Limb (tissue), 2 donors: Measurements from ENCODE around the gene SETD1B.
A peak's percentile ranks its signal among the peaks of the same experiment; 100 is the strongest.

ENCODE experiments used
- DNase-seq, 2 donors: peaks; one replicate each; pipeline ENCODE4 v3.0.0-alpha.2; 2016; ENCODE audit errors: extremely low spot score in 2 of 2

SETD1B gene

DNA sequence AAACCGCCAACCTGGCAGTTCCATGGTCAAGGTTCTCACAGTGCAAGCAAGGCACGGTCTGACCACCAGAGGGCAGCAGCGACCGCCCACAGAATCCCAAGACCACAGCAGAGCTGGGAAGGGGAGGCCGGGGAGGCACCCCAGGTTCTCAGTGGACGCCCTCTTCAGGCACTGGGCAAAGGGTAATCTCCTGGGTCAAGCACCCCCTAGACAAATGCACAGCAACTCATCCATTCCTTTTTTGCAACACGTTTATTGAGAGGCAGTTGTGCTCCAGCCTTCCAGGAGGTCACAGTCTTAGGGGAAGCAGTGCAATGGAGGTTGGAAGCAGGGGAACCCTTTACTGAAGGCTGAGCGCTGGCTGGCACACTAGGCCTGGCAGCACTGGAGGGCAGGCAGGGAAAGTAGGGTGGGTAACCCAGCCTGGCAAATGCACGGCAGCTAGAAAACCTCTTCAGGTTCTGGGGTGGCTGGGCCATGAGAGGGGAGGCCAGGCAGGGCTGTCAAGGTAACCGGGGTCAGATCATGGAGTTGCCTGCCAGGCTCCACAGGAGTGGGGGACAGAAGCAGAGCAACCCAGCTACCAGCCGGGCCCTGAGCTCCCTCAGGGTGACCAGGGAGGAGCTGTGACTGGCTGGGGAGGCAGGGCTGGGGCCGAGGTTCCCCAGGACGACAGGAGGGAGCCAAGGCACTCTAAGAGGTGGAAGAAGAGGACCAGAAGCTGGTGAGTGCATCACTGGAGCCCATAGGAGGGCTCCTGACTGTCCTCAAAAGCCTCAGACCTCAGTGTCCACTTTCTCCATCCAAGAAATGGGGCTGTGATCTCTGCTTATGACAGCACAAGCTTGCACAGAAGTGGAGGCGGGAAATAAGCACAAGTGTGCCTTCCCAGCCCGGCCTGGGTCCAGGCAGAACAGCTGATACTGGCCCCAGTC, 8.5 kb upstream of the SETD1B start:
- peak; percentile 65 to 94 for DNase-seq

DNA sequence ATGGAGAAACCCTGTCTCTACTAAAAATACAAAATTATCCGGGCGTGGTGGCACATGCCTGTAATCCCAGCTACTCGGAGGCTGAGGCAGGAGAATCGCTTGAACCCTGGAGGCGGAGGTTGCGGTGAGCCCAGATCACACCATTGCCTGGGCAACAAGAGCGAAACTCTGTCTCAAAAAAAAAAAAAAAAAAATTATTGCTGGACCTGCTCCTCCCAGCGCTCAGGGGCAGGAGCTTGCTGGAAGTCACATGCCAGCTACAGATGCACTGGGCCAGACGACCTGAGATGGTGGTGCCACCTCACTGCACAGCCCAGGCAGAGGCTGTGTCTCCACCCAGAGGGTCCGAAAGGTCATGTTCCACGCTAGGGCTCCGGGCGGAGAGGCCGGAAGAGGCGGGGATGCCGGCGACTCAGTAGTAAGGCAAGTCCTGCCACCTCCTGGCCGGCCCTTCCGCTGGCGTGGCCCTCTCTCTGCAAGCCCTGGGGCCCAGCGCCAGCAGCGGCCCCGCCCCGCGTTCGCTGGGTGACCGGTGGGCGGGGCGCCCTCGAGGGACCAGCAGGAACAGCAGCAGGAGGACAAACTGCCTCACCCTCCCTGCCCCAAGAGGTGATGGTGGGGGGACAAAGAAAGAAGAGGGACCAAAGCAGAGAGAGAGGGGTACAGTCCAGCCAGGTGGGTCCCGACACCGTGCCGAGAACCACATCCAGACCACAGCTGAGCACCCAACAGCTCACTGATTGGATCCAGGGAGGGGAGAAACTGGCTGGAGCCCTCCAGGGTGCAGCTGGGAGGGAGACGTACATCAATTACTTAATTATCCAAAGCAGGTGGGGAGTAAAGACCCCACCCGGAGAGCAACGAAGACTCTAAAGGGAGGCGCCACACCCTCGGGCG, 6.7 kb upstream of the SETD1B start:
- peak in 1 of 2 donors; percentile 75 for DNase-seq

DNA sequence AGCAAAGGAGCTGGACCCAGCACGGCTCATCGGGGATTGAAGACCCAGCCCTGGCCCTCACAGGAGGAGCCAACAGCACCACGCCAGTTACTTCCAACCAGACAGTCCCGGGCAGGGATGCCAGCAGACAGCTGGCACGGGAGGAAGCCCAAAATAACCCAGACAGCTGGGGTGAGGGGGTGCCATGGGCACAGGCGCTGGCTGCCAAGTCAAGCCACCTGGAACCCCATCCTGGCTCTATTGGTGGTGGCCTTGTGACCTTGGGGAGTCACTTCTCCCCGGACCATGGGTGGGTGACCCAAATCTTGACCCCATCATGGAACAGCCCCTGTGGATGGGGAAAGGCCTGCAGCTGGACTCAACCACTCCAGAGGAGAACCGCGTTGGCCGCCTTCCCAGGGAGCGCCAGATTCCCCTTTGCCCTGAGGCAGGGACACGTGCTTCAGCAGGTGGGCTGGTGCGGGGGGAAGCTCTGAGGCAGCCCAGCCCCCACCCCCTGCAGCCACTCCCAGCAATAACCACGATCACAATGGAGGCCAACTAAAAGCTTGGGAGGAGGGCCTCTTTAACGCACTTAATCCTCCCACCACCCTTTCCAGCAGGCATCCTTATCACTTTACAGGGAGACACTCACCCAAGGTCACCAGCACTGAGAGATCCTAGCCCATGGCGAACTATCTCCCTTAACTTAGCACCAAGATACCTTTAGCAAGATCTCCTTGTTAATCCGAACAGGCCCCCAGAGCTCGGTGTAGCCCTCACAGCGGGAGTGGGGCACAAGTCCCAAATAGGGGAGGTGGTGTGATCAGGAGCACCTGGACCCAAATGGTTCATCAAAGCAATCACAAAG, 5.6 kb upstream of the SETD1B start:
- DNase-seq, result peak in 1 of 2 donors; percentile 78

DNA sequence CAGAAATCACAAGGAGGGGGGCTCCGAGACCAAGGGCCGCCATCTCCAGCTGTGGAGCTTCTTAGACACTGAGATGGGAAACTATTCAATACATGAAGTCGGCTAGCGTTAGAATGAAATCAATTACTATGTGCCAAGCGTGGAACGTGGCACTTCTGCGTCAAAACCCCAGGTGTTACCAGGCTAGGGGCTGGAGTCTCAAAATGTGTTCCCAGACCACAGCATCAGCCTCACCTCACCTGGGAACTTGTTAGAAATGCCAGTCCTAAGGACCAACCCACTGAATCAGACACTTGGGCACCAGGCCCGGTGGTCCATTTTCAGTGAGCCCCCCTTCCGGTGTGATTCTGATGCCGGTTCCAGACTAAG, 5.0 kb upstream of the SETD1B start:
- no peak for DNase-seq

DNA sequence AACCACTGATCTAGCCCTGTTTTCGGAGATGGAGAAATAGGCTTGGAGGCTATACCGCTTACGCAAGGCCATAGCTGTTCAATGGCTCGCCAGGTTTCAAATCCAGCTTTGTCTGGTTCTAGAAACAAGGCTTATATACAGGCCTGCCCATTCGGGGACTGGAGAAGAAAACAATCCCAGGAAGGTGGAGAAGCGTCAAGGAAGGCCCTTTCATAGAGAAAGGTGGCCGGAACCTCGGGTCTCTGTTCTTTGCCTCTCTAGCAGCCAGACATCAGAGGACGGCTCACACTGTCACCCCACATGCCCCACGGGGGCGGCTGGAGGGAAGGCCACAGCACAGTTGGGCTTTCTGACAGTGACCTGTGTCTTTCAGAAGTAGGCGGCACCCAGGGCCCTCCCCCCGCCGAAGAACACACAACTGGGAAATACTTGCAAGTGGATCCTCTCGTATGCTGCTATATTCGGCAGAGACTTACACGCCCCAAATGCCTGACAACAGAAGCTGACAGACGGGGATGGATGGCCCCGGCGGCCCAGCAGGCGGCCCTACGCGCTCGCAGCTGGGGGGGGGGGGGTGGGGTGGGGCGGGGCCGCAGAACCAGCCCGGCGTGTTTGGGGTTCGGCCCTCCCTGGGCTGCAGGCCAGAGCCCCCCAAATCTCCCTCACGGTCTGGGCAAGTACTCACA, 4.5 kb upstream of the SETD1B start:
- peak; percentile 73 to 84 for DNase-seq

DNA sequence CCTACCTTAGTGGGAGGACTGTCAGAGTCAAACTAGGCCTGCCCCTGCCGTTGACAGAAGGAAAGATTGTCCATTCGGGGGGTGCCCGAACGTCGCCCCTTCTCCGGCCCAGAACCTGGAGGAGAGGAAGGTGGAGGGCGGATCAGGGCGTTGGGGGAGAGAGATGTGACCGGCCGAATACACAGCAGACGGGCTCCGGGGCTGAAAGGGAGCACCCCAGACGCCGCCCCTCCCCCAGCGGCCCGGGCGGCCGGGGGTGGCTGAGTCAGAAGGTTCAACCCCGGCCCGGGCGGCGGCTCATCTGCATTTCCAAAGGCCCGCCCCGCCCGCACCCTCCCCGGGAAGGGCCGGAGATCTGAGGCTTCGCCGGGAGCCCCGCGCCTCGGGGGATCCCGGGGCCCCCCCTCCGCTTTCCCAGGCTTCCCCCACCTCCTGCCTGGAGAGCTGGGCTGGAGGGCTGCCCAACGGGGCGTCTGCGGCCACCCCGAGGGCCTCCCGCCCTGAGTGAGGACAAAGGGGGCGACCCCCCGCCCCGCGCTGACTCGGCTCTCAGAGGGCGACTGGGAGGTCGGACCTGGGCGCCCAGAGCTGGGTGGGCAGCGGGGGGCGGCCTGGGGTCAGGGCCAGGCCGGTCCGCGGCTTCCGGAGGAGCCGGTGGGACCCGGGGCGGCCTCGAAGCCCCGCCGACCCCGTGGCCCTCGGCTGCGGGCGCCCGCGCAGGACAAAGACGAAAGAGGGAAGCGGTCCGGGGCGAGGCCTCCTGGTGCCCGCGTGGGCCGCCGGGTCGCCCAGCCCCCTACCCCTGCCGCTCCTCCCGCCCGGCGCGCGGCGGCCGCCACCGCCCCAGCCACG, 3.7 kb upstream of the SETD1B start:
- peak; percentile 65 to 71 for DNase-seq

DNA sequence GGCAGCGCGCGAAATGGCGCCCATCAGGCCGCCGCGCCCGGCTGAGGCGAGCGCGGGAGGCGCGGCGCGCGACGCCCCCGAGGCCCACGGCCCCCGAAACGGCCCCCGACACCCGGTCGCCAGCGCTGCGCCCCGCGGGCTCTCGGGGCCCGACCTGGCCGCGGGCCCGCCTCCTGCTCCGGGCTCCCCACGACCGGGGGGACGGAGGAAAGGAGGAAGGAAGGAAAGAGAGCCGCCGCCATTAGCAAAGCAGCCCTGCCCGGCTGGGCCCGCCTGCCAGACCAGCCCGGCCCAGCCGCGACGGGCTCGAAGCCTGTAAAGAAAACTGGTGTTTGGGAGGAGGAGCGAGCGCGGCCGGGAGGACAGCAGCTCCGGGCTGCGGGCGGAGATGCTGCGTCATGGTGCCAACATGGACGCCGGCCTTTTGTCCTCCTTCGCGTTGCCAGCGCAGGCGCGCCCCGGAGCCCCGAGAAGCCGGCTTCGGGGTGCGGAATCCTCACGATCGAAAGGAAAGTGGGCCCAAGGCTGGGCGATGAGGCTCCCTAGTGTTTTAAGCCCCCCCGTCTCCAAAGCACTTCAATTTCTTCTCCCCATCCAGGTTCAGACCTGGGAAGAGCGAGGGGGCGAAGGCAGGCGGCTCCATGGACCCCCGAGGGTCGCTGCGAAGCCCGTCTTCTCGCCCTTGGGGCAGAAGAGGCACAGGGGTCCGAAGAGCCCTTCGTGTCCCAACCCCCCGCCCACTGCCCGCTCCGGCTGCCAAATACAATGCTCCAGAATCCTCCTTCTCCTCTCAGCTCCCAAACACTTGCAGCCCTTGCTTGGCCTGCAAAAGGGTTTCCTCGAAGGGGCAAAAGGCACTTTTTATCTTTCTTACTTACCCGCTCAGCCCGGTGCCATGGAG, 2.9 kb upstream of the SETD1B start:
- peak in 1 of 2 donors; percentile 81 for DNase-seq

DNA sequence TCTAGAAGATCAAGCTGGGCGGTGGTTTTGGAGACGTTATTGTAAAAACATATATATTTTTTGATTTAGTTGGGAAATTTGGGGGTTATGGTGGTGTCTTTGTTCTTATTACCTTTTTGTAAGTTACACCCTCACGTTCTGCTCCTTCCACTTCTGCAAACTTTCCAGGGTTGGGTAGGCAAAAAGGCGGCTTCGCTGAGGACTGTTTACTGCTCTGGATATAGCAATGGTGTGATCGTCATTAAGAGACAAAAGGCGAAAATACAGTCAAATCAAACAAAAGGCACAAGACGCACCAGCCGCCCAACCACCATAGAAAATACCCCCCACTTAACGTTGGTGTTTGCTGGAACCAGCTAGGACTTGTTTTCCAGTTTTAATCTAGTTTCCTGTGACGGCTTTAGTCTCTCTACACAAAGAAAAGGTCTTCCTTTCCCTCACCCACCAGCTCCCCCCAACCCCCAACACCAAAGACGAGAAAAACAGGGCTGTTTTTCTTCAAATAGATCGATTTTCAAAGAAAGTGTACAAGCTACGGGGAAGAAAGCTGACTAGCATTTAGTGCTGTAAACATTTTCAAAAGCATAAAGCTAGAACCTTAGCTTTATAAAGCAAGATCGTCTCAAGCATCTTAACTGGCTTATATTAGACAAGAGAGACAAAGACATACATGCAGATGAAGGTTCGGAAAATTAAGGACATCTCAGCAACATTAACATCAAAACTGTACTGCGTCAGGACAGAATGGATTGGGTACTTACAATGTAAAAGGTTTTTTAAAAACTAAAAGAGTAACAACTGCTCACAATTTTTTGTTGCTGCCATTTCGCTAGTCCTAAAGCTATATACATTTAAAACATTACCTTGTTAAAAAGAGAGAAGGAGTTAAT, 2.0 kb upstream of the SETD1B start:
- peak in 1 of 2 donors; percentile 51 for DNase-seq

DNA sequence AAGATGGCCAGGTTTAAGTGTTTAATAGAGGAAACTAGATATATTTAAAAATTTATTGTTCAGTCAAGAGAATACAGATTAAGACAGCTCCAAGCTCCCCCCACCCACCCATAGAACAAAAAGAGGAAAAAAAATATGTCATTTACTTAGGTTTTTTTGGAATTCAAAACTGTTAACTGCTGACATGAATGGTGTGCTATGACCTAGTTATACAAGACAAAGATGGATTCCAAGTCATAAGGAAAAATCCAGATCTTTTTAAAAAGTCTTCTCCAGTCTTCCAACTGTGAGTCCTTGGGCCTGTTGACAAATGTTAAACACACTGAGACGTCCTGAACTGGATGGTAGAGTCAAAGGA, 1.3 kb upstream of the SETD1B start:
- DNase-seq, result no peak

DNA sequence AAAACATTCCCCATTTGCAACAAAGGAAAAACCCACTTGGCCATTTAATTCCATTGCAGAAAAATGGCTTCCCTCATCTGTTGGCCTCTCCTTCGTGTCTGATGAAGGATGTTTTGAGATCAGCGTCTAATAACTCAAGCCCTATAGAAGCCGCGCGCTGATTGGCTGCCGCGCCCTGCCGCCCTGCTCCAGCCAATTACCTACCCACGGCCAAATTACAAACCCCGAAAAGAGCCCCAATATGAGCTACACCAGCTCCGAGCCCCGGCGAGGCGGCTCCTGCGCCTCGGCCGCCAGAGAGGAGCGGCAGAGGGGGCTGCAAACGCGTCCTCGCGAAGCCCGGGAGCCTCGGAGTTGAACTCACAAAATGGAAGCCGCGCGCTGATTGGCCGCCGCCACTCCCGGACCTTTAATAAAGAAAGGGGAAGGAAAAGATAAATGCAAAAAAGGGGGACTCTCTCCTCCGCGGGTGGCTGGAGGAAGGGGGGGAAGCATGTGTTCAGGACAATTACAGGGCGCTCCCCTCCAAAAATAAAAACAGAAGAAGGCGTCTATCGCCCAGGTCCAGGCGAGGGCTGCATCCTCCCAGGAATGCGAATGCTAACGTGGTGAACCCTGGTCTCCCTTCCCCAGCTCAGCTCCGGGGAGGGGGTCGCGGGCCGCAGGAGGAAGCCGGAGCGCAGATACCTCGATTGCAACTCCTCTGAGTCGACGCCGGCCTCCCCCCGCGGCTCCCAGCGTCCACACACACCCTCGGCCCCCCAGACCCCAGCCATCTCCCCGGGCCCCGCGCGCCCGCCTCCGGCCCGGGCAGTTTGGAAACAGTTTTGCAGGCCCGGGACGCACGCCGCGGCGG, 738 bp upstream of the SETD1B start:
- DNase-seq, result peak; percentile 95 to 97

DNA sequence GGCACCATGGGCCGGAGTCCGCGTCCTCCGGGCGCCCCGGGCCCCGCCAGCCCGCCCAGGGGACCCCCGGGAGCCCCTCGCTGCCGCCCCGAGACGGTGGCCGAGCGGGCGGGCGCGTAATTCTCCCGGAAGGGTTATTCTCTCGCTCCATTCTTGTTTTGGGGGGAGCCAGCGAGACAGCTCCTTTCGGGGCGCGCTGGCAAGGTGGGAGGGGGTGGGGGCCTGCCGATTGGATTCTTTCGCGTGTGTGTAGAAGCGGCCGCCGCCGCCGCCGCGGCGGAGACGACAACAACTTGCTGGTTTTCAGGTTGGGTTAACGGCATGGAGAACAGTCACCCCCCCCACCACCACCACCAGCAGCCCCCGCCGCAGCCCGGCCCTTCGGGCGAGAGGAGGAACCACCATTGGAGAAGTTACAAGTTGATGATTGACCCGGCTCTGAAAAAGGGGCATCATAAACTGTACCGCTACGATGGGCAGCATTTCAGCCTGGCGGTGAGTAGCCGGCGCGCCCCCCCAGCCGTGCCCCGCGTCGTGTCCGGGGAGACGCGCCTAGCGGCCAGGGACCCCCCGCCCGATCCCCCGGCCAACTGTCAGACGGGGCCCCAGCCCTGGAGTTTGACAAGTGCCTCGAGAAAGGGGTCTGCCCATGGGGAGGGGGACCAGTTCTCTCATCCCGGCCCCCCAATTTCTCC, 755 bp downstream of the SETD1B start:
- DNase-seq, result peak in 1 of 2 donors; percentile 70

DNA sequence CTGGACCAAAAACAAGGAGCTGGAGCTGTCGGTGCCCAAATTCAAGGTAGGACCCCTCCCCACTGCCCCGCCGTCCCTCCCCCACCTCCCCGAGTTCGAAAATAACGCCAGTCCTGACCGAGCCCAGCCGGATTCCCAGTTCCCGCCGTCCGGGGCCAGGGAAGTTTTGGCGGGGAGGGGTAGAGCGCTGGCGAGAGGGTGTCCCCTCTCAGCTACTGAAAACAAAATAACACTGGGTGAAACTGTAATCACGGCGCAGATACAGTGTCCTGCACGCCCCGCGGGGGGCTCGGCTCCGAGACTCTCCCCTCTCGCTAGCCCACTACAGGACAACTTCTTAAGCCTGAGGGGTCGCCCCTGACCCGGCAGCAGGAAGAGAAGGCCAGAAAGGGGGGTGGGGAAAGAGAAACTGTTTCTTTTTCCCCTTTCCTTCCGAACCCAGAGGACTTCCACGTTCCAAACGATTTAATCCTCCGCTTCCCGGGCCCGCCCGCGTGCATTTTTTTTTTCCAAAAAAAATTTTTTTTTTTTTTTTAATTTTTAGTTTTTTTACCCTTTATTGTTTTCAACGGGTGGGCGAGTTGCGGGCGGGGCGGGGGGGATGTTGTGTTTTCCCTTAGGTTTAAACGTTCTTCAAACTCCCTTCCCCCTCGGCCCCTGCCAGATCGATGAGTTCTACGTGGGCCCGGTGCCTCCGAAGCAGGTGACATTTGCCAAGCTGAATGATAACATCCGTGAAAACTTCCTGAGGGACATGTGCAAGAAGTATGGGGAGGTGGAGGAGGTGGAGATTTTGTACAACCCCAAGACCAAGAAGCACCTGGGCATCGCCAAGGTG, 1.6 kb downstream of the SETD1B start:
- DNase-seq, result peak in 1 of 2 donors; percentile 32

DNA sequence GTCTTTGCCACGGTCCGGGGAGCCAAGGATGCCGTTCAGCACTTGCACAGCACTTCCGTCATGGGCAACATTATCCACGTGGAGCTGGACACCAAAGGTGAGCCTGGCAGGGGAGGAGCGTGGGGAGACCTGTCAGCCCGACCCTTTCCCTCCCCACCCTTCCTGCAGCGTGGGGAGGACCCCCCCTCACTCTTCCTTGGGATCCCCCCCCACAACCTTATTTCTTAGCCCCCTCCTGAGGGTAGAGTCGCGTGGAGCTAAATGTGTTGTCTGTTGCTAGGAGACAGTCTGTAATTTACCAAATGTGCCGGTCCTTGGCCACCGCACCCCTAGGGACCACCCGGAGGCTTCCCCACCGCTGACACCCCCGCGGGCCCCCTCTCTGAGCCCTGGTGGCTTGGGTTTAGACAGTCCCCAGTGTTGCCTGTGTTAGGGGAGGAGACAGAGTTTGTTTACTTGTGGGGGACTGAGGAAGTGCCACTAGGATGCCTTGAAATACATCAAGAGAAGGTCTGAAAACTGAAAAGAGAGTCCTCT, 2.3 kb downstream of the SETD1B start:
- DNase-seq, result peak in 1 of 2 donors; percentile 40

DNA sequence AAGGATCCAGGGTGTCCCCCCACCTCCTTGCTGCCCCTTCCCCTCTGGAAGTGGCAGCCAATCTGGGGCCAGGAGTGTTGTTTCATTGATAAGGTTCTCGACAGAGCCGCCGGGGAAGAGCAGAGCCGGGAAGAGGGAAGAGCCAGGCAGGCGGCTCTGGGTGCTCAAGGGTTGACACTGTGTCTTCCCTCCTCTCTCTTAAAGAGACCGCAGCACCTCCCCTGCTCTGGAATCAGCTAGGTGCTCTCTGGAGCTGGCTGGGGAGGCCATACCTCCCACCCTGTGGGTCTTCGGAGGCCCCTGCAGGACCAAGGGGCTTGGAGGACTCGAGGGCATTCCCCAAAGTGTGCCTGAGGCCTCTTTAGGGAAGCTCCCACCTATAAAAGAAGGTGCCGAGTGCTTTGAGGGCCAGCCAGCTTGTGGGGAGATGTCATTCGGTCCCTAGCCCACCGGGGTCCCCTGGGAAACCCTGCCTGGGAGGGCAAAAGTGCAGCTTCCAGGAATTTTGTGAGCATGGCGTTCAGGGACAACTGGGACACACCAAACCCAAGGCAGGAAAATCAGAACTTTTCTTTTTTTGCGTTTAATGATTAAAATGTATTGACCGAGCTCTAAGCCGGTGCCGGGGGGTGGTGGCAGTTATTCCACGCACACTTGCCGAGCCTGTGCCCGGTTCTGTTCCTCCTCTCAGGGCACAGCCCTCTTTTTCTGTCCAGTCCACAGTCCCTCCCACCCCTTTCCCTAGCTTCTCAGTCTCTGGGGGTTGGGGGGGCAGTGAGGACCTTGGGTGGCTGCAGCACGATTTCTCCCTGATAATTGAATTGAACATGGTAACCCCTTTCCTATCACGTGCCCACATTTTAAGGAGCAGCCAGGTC, 3.0 kb downstream of the SETD1B start:
- DNase-seq, result peak in 1 of 2 donors; percentile 31
